GM19397 (cell line): ENCODE results near the gene FAM3D.
"Not testable (repeated sequence)": the region's sequence is repeated elsewhere in the genome, so short reads cannot be mapped to it uniquely, and the experiment has no call there.

Experiments
- ATAC-seq: cut with Tn5 transposase; IDR thresholded peaks from one replicate; pipeline ENCODE4 v1.9.1; 2021; ENCODE audit warnings: mild to moderate bottlenecking, moderate library complexity; ENCODE audit not compliant: unreplicated experiment

Gene FAM3D

DNA sequence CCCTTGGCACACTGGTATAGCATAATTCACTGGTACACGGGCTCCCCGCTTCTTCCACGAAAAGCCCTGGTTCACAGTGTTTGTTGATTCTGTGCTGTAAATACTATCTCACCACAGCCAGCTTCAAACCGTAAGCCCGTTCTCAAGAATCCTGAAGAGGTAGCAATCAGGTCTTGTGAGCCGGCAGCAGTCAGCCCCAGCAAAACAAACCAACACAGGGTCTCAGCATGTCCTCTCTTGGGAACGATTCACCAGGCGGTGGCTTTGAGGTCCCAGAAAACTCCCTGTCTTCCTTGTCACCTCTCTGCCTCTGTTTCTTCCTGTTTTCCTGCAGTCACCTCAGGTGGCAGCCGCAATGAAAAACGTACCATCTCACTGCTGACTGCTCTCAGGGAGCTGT is 19.1 kb upstream of the FAM3D start:
- ATAC-seq = no peak

DNA sequence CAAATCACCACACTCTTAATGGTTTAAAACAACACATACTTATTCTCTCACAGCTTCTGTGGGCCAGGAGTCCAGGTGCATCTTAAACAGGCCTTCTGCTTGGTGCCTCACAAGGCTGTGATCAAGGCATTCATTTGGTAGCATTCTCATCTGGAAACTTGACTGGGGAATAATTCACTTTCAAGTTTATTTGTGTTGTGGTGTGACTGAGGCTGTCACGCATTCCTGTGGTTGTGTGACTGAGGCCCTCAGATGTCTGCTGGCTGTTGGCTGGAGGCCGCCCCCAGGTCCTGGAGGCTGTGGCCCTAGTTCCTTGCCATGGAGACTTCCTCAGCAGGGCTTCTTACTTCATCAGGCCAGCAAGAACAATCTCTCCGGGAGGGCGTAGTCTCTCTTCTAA is 16.9 kb upstream of the FAM3D start:
- peak; percentile 56 for ATAC-seq

GRCh38 chr3:58683001-58683458 is 16.5 kb upstream of the FAM3D start:
- no peak for ATAC-seq

DNA sequence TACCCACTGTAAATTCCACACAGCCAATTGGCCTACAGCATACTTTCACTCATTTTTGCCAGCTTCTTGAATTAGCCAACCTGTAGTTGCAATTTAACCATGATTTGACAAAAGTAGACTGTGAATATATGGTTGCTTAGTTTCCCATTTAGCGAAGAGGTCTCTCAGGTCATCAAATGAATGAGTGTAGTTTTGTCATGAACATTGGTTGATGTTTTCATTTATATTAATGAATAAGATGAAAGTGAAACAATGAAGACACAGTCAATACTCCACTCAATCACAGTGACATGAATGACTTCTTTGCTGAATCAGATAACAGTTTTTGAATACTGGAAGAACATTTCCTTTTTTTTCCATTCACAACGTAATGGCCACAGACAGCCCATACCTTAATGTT is 15.3 kb upstream of the FAM3D start:
- no peak for ATAC-seq

- no peak for ATAC-seq
Observed at GRCh38 chr3:58680879-58681525, 14.4 kb upstream of the FAM3D start.

GRCh38 chr3:58679974-58680666 is 13.5 kb upstream of the FAM3D start:
- ATAC-seq = no peak

DNA sequence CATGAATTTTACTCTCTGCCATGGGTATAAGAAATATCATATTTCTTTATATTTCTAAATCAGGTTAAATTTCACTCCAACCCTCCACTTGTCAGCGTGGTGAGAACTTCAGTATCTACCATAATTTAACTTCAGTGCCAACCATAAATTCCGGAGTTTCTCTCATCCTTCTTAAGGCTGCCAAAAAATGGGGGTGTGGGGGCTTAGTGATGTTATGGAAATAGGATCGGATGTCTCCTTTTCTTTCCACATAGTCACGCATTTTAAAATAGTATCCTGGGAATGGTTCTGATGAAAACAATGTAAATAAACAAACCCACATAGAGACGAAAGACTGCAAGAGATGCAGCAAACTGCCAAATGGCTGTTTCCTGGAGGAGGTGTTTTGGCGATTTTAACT is 12.9 kb upstream of the FAM3D start:
- no peak for ATAC-seq

DNA sequence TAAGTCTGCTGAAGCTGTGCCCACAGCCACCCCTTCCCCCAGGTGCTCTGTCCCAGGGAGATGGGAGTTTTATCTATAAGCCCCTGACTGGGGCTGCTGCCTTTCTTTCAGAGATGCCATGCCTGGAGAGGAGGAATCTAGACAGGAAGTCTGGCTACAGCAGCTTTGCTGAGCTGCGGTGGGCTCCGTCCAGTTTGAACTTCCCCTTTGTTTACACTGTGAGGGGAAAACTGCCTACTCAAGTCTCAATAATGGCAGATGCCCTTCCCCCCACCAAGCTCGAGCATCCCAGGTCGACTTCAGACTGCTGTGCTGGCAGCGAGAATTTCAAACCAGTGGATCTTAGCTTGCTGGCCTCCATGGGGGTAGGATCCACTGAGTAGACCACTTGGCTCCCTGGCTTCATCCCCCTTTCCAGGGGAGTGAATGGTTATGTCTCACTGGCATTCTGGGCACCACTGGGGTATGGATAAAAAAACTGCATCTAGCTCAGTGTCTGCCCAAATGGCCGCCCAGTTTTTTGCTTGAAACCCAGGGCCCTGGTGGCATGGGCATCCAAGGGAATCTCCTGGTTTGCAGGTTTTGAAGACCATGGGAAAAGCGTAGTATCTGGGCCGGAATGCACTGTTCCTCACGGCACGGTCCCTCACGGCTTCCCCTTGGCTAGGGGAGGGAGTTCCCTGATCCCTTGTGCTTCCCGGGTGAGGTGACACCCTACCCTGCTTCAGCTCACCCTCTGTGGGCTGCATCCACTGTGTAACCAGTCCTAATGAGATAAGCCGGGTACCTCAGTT is 11.8 kb upstream of the FAM3D start:
- not testable (repeated sequence) for ATAC-seq

GRCh38 chr3:58672880-58673279 is 6.3 kb upstream of the FAM3D start:
- ATAC-seq = no peak

DNA sequence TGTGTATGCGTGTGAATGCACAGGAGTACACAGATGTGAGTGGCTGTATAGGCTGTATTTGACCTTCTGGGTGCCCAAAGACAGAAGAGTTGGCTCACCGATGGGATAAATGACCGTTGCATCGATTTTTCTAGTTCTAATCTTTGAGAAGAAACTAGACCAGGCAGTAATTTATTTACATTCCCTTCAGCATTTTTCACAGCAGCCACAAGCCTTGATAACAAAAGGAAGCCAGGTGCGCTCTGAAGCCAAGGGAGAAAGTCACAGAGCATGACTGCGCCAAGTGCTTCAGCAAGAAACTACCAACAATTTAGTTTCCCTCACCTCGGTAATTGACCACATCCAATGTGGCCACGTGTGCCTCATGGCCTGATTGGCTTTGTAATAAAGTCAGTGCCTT is 5.9 kb upstream of the FAM3D start:
- no peak for ATAC-seq

GRCh38 chr3:58670506-58671135 is 4.0 kb upstream of the FAM3D start:
- no peak for ATAC-seq

- ATAC-seq = no peak
Observed at GRCh38 chr3:58668247-58668646, 1.7 kb upstream of the FAM3D start.

DNA sequence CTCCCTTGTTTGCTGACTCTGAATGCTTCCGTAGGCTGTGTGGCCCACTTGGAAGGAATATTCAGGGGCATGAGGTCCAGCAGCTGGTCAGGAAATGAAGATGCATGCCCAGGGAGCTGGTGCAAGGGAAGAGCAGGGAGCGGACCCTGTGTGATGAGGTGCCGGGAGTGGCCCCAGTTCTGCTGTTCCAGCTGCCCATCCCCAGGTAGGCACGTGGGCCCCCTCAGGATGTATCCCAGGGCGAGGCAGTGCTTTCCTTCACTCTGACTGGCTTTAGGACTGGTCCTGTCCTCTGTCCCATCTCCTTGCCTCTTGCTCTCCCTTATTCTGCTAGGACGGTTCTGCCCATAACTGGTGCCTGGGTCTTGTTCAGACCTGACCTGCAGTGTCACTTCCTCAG is 1.1 kb upstream of the FAM3D start:
- ATAC-seq = no peak

- no peak for ATAC-seq
Observed at GRCh38 chr3:58667229-58667628, 655 bp upstream of the FAM3D start.

DNA sequence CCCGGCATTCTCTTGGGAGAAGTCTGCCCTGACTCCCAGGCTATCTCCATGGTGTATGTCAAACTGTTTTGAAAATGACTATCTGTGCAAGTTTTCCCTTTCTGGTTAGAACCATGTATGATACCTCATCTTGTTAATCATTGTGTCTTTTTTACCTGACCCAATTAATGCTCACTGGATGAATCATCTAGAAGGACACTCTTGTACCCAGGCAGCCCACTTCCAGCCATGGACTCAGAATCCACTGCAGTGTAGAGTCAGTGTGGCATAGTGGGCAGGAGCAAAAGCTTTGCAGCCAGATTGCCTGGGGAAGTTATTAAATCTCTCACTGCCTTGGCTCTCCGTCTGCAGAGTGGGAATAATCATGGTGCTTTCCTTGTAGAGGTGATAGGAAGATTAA is 1.2 kb downstream of the FAM3D start:
- ATAC-seq = no peak

GRCh38 chr3:58664611-58665010 is 2.0 kb downstream of the FAM3D start:
- no peak for ATAC-seq

DNA sequence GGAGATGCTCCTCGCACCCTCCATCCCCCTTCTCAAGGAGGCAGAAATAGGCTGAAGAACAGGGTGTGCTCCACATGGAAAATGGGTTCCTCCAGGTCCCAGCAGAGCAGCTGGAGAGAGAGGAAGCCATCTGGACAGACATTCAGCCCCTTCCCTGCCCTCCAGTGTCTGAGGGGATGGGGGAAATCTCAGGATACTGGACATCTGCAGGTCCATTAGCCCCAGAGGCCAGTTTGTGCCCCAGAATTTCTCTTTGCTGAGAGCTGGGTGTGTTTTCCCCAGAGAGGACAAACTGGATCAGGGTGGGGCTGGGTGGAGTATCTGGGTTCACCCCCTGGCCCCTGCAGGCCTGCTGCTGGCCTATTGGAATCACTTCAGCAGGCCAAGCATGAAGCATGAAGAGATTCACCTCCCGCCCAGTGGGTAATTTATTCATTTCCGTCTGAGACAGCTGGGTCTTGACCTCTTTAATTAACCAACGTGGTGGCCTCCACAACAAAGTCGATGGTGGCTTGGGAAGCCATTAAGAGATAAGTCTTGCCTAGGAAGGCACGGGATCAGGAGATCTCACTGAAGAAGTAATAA is 4.6 kb downstream of the FAM3D start:
- no peak for ATAC-seq

- ATAC-seq = no peak
Observed at GRCh38 chr3:58660998-58661397, 5.6 kb downstream of the FAM3D start.

GRCh38 chr3:58659051-58659675 is 7.4 kb downstream of the FAM3D start:
- no peak for ATAC-seq

GRCh38 chr3:58658508-58658907 is 8.1 kb downstream of the FAM3D start:
- no peak for ATAC-seq
